K562 (cell line): Measurements from ENCODE around the gene KCNK7. TPM values are rescaled to one million over a fixed set of nuclear protein-coding genes. Genes with fewer than 3 reads are reported as not detected.

Experiments used
- ATAC-seq: fragments of 200-7000 bp; cut with Tn5 transposase; 3 replicates; pipeline ENCODE4 v1.9.1; 2020; ENCODE audit warnings: moderate library complexity
- BruUV-seq: library from RNA; stranded (reverse); fragments of 400-500 nt; replicated peaks from 2 replicates; lab custom pipeline; 2021; lab: Mats Ljungman, UMichigan
- CTCF ChIA-PET: fragments of 300-600 bp; formaldehyde crosslinking; extraction: SDS; loops from one replicate; lab custom pipeline; 2021; ENCODE audit warnings: low intra/inter-chr PET ratio; lab: Yijun Ruan, JAX
- POLR2A ChIA-PET: fragments of 300-600, 350-650 bp; sonication (Branson Sonifier 250); formaldehyde crosslinking; extraction: SDS; loops from one replicate; lab custom pipeline; 2021; ENCODE audit warnings: antibody characterized with exemption, inconsistent platforms; lab: Yijun Ruan, JAX
- DNase-seq, 4 experiments: peaks; one replicate each; pipeline versions ENCODE4 v3.0.0 to v3.0.0-alpha.2; 2011 to 2018; ENCODE audit warnings: low spot score in 3 of 4, mixed read lengths in 3 of 4; ENCODE audit errors: extremely low read depth in 1 of 4
- FAIRE-seq: peaks from 2 replicates; lab custom pipeline; 2011; peaks lifted over from hg19 to GRCh38; lab: Jason Lieb, UNC
- H2AFZ ChIP-seq: 2 replicates; pipeline ENCODE4 v1.6.0; 2011; ENCODE audit warnings: low read depth, low read length, control low read depth, inconsistent platforms
- H3K27ac ChIP-seq: fragments of 200-600 bp; 3 replicates; pipeline ENCODE4 v1.8.0; 2011; ENCODE audit warnings: low read depth, mild to moderate bottlenecking, control low read depth, inconsistent platforms, low read length, moderate library complexity, mixed read lengths; ENCODE audit errors: extremely low read depth
- H3K27me3 ChIP-seq, 2 experiments: fragments of 300-600 bp in 1 of 2; 2 replicates in 1 of 2; 3 replicates in 1 of 2; pipeline versions ENCODE4 v1.6.0 to v1.8.0; 2011; ENCODE audit warnings: inconsistent platforms in 2 of 2, low read length in 2 of 2, mild to moderate bottlenecking in 1 of 2, mixed read lengths in 1 of 2, moderate library complexity in 1 of 2; ENCODE audit not compliant: control insufficient read depth in 2 of 2, insufficient read depth in 2 of 2
- H3K36me3 ChIP-seq: fragments of 300-600 bp; 3 replicates; pipeline ENCODE4 v1.8.0; 2011; ENCODE audit warnings: mild to moderate bottlenecking, low read length, inconsistent platforms; ENCODE audit not compliant: control insufficient read depth, insufficient read depth
- H3K4me1 ChIP-seq, 2 experiments: fragments of 200-600 bp in 1 of 2; replicated peaks in 1 of 2; 2 replicates in 1 of 2; 3 replicates in 1 of 2; pipeline versions ENCODE4 v1.5.1 to v1.8.0; 2011; ENCODE audit warnings: inconsistent platforms in 2 of 2, low read length in 2 of 2, mild to moderate bottlenecking in 1 of 2, mixed read lengths in 1 of 2, moderate library complexity in 1 of 2; ENCODE audit not compliant: control insufficient read depth in 2 of 2, insufficient read depth in 2 of 2
- H3K4me2 ChIP-seq: 2 replicates; pipeline ENCODE4 v1.6.1; 2011; ENCODE audit warnings: low read length, control low read depth, inconsistent platforms, mixed read lengths; ENCODE audit not compliant: insufficient read depth
- H3K4me3 ChIP-seq: fragments of 200-600 bp; sonication (generic), shearing (Covaris generic); 2 replicates; pipeline ENCODE4 v1.5.1; 2016; ENCODE audit warnings: control low read depth, inconsistent platforms
- H3K79me2 ChIP-seq: fragments of 200-600 bp; 3 replicates; pipeline ENCODE4 v1.8.0; 2011; ENCODE audit warnings: low read length, inconsistent platforms; ENCODE audit not compliant: control insufficient read depth, insufficient read depth
- H3K9ac ChIP-seq, 2 experiments: 2 replicates each; pipeline versions ENCODE4 v1.6.0 to v1.6.1; 2011; ENCODE audit warnings: low read depth in 2 of 2, low read length in 2 of 2, control low read depth in 1 of 2, inconsistent platforms in 1 of 2, mild to moderate bottlenecking in 1 of 2, mixed read lengths in 1 of 2; ENCODE audit not compliant: insufficient read depth in 1 of 2
- H3K9me1 ChIP-seq: one replicate; pipeline ENCODE4 v1.6.0; 2011; ENCODE audit warnings: inconsistent platforms, mild to moderate bottlenecking, low read length, moderate library complexity; ENCODE audit not compliant: control insufficient read depth, insufficient read depth
- H3K9me3 ChIP-seq: replicated peaks from 2 replicates; pipeline ENCODE4 v1.5.1; 2011; ENCODE audit warnings: low read depth, low read length, inconsistent platforms; ENCODE audit not compliant: control insufficient read depth, insufficient read depth
- H4K20me1 ChIP-seq: replicated peaks from 2 replicates; pipeline ENCODE4 v1.6.1; 2011; ENCODE audit warnings: low read length, inconsistent platforms, mixed read lengths; ENCODE audit not compliant: control insufficient read depth, insufficient read depth
- HDGF ChIP-seq: fragments of 450-650 bp; IDR thresholded peaks from 2 replicates; pipeline ENCODE4 v1.6.1; 2016
- ILK ChIP-seq: fragments of 450-650 bp; IDR thresholded peaks from 2 replicates; pipeline ENCODE4 v1.6.1; 2016; ENCODE audit warnings: missing genetic modification characterization, low read depth, mild to moderate bottlenecking, missing compliant biosample characterization, moderate library complexity, borderline replicate concordance
- YY1 ChIP-seq, 3 experiments: IDR thresholded peaks; 2 replicates each; pipeline ENCODE4 v1.6.1; 2011; ENCODE audit warnings: low read length in 2 of 3, mild to moderate bottlenecking in 2 of 3, moderate library complexity in 2 of 3, borderline replicate concordance in 1 of 3, control low read depth in 1 of 3, low read depth in 1 of 3; ENCODE audit not compliant: insufficient read depth in 3 of 3, insufficient replicate concordance in 2 of 3, control insufficient read depth in 1 of 3, insufficient read length in 1 of 3; ENCODE audit errors: extremely low read depth in 1 of 3
- WGBS: fragments of 100-300 bp; shearing (Covaris generic); methylation state at CpG from one replicate; pipeline ENCODE4 v1.1.6; 2016; ENCODE audit warnings: low coverage, mixed read lengths; ENCODE audit not compliant: insufficient coverage; ENCODE audit errors: missing lambda C conversion rate; 5-methylcytosine and 5-hydroxymethylcytosine counted together
- in situ Hi-C: fragments of 300-500 bp; cut with MboI; formaldehyde crosslinking; loops from 4 replicates; pipeline ENCODE4 v1.15.0; 2018; ENCODE audit warnings: inconsistent platforms, mixed read lengths
- intact Hi-C: fragments of 100-400 bp; cut with micrococcal nuclease; formaldehyde crosslinking; loops from 2 replicates; pipeline ENCODE4 v1.14.2; 2022
- microRNA-seq: library from miRNA; unstranded; fragments of <30 nt; microRNA quantifications from one replicate; pipeline ENCODE4, GENCODE V29; 2018; ENCODE audit warnings: borderline microRNAs expressed
- polyA plus RNA-seq, 8 experiments: library from polyadenylated mRNA; depleted of rRNA in 4 of 8; stranded (reverse) in 5 of 8; unstranded in 3 of 8; fragments of >200 nt; fragmentation: Nextera tagmentation in 2 of 8; fragmentation: Illumina TruSeq in 1 of 8; extraction: Ambion mirVana in 2 of 8; extraction: Trizol in 1 of 8; gene quantifications; 2 replicates each; pipeline versions ENCODE4 v1.2.1 to v1.2.3, GENCODE V29; 2011 to 2014; ENCODE audit warnings: inconsistent platforms in 1 of 8, missing spikeins in 1 of 8
- small RNA-seq: library from RNA; depleted of rRNA; stranded (forward); fragments of <200 nt; gene quantifications from one replicate; pipeline ENCODE3, GENCODE V24; 2014
- total RNA-seq, 7 experiments: library from RNA; depleted of rRNA in 6 of 7; stranded (reverse); fragments of >200 nt in 6 of 7; fragmentation: Illumina TruSeq in 2 of 7; extraction: Trizol in 2 of 7; gene quantifications; 2 replicates each; pipeline versions ENCODE4 v1.2.1 to v1.2.3, GENCODE V29; 2011 to 2021; ENCODE audit warnings: low replicate concordance in 1 of 7

The KCNK7 gene
- total and polyA plus RNA-seq, 9 of the 15 experiments (the other 6 are each of a cell fraction or from before 2014, with no cell fraction given): 0.07 to 0.40 TPM; not detected in 7

DNA sequence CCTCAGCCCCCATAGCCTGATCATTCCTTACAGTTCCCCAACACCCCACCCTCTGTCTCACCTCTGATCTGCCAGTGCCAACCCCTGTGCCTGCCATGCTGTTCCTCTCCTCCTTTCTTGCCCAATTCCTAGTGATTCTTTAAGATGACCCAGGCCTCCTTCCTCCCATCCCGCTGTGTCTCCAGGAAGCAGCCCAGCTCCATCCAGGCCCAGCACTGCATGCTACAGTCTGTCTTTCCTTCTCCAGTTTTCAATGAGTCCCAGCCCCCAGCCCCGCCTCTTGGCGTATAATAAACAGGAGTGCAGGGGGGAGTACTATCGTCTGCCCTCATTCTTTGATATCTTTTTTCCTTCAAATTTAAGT lies 49.8 kb downstream of the KCNK7 start:
- Histone ChIP-seq H3K36me3 (no peaks in the 10 kb centered on the region), H3K4me3 (peak overlapping the region; percentile 67), H3K27ac (peak overlapping the region; percentile 62; the same call in 1 of the 3 replicates), H3K9me3 (no peaks in the 10 kb centered on the region), H3K79me2 (no peaks in the 10 kb centered on the region), H2AFZ (peak overlapping the region; percentile 97; the same call in 1 of the 2 replicates), H3K4me2 (peak overlapping the region; percentile 79), H3K9ac (peak overlapping the region; percentile 57 to 90; a peak in 3 of 4 replicates), H3K9me1 (no peaks in the 10 kb centered on the region), H3K4me1 (peaks cover 20 to 51% of the 10 kb centered on the region in 2 experiments), H4K20me1 (no peaks in the 10 kb centered on the region), H3K27me3 (no peaks in the 10 kb centered on the region)
- WGBS: 28% methylated on average over 4 of the region's 4 CpGs
- TF ChIP-seq YY1 (IDR thresholded peaks at IDR 0.05; ENCODE audit: borderline replicate concordance in 1 of 3, control insufficient read depth in 1 of 3, extremely low read depth in 1 of 3, insufficient read depth in 3 of 3, insufficient read length in 1 of 3, insufficient replicate concordance in 2 of 3, low read depth in 1 of 3, low read length in 2 of 3): no peak
- no peak for TF ChIP-seq ILK (tag)
- TF ChIP-seq HDGF: 0 out of 2 replicates have a peak, but pooled peaks have one; percentile 27
- intact Hi-C loops (loop anchor here (10.0 kb wide), 1 partner anchor 269 kb away; no protein-coding TSS in a partner anchor), in situ Hi-C loops (no loop called here)
- peak; percentile 9; the same call in 1 of the 3 replicates for ATAC-seq
- CTCF ChIA-PET: interaction anchor here (1.2 kb wide), 1 partner anchor 26 kb away, joined by 3 read pairs; no protein-coding TSS in a partner anchor
- POLR2A ChIA-PET: interaction anchor here (1.1 to 1.8 kb wide), 2 partner anchors 46 to 122 kb away, joined by 3 to 10 read pairs; partner anchors contain the start of gene MALAT1
- peak; percentile 19 for FAIRE-seq
- DNase-seq: no peak
- no TSS peak for BruUV-seq

Small RNAs within 50 kb of the gene (microRNA-seq; reads per million reads assigned to microRNA genes)
- gene MIR4690: 0.27 reads per million

Small RNAs within 50 kb of the gene (small RNA-seq; reads per million reads assigned to genes)
- gene AP001362.1 (not detected), gene MIR4690 (0.26 reads per million)

Other genes with a start within 250 kb of the KCNK7 start
Only the 7 nearest of the 19 such genes appear.
- 15.0 and 19.3 TPM in 2 replicates for gene LTBP3, start 37.4 kb downstream of the KCNK7 start, total RNA-seq (2014; rRNA removed)
- 1.3 and 1.7 TPM in 2 replicates for gene LTBP3, start 37.4 kb downstream of the KCNK7 start, total RNA-seq (2014; rRNA removed; fragmentation: Illumina TruSeq; extraction: Trizol)
- gene LTBP3, start 37.4 kb downstream of the KCNK7 start, total RNA-seq (2015; rRNA removed; fragmentation: Illumina TruSeq; extraction: Trizol): 3.8 and 4.4 TPM in 2 replicates
- gene LTBP3, start 37.4 kb downstream of the KCNK7 start, total RNA-seq (2021): 17.1 and 18.8 TPM in 2 replicates
- gene LTBP3, start 37.4 kb downstream of the KCNK7 start, polyA plus RNA-seq (2011; rRNA removed): 7.4 and 17.0 TPM in 2 replicates
- 4.8 and 6.9 TPM in 2 replicates for gene LTBP3, start 37.4 kb downstream of the KCNK7 start, polyA plus RNA-seq (2014; fragmentation: Illumina TruSeq; extraction: Trizol)
- under 1 TPM; 0.06 to 0.14 TPM for gene LTBP3, start 37.4 kb downstream of the KCNK7 start, polyA plus RNA-seq (2014; fragmentation: Nextera tagmentation; extraction: Ambion mirVana)
- 14.6 and 20.5 TPM in 2 replicates for gene LTBP3, start 37.4 kb downstream of the KCNK7 start, polyA plus RNA-seq (2014; rRNA removed)
- gene ZNRD2, start 25.3 kb downstream of the KCNK7 start, total RNA-seq (2014; rRNA removed): 129 and 153 TPM in 2 replicates
- gene ZNRD2, start 25.3 kb downstream of the KCNK7 start, total RNA-seq (2014; rRNA removed; fragmentation: Illumina TruSeq; extraction: Trizol): 8.5 and 13.4 TPM in 2 replicates
- gene ZNRD2, start 25.3 kb downstream of the KCNK7 start, total RNA-seq (2015; rRNA removed; fragmentation: Illumina TruSeq; extraction: Trizol): 60.4 and 61.8 TPM in 2 replicates
- gene ZNRD2, start 25.3 kb downstream of the KCNK7 start, total RNA-seq (2021): 106 and 114 TPM in 2 replicates
- gene ZNRD2, start 25.3 kb downstream of the KCNK7 start, polyA plus RNA-seq (2011; rRNA removed): 40.4 and 51.9 TPM in 2 replicates
- 16.6 and 77.3 TPM in 2 replicates for gene ZNRD2, start 25.3 kb downstream of the KCNK7 start, polyA plus RNA-seq (2014; fragmentation: Illumina TruSeq; extraction: Trizol)
- gene ZNRD2, start 25.3 kb downstream of the KCNK7 start, polyA plus RNA-seq (2014; fragmentation: Nextera tagmentation; extraction: Ambion mirVana): 10 to 100 TPM; 35.6 to 66.3 TPM
- gene ZNRD2, start 25.3 kb downstream of the KCNK7 start, polyA plus RNA-seq (2014; rRNA removed): 123 and 130 TPM in 2 replicates
- 26.1 and 36.0 TPM in 2 replicates for gene FAM89B, start 23.3 kb downstream of the KCNK7 start, total RNA-seq (2014; rRNA removed)
- 3.2 and 4.2 TPM in 2 replicates for gene FAM89B, start 23.3 kb downstream of the KCNK7 start, total RNA-seq (2014; rRNA removed; fragmentation: Illumina TruSeq; extraction: Trizol)
- 12.3 and 12.6 TPM in 2 replicates for gene FAM89B, start 23.3 kb downstream of the KCNK7 start, total RNA-seq (2015; rRNA removed; fragmentation: Illumina TruSeq; extraction: Trizol)
- 24.2 and 26.9 TPM in 2 replicates for gene FAM89B, start 23.3 kb downstream of the KCNK7 start, total RNA-seq (2021)
- gene FAM89B, start 23.3 kb downstream of the KCNK7 start, polyA plus RNA-seq (2011; rRNA removed): 9.7 and 12.3 TPM in 2 replicates
- gene FAM89B, start 23.3 kb downstream of the KCNK7 start, polyA plus RNA-seq (2014; fragmentation: Illumina TruSeq; extraction: Trizol): 11.9 and 21.9 TPM in 2 replicates
- under 1 TPM; 0.32 to 0.83 TPM for gene FAM89B, start 23.3 kb downstream of the KCNK7 start, polyA plus RNA-seq (2014; fragmentation: Nextera tagmentation; extraction: Ambion mirVana)
- 27.6 and 33.4 TPM in 2 replicates for gene FAM89B, start 23.3 kb downstream of the KCNK7 start, polyA plus RNA-seq (2014; rRNA removed)
- gene EHBP1L1, start 19.7 kb downstream of the KCNK7 start, total RNA-seq (2014; rRNA removed): 80.6 and 98.7 TPM in 2 replicates
- 24.2 and 28.8 TPM in 2 replicates for gene EHBP1L1, start 19.7 kb downstream of the KCNK7 start, total RNA-seq (2014; rRNA removed; fragmentation: Illumina TruSeq; extraction: Trizol)
- gene EHBP1L1, start 19.7 kb downstream of the KCNK7 start, total RNA-seq (2015; rRNA removed; fragmentation: Illumina TruSeq; extraction: Trizol): 26.3 and 29.2 TPM in 2 replicates
- 60.9 and 87.1 TPM in 2 replicates for gene EHBP1L1, start 19.7 kb downstream of the KCNK7 start, total RNA-seq (2021)
- gene EHBP1L1, start 19.7 kb downstream of the KCNK7 start, polyA plus RNA-seq (2011; rRNA removed): 19.2 and 29.8 TPM in 2 replicates
- 36.9 and 50.9 TPM in 2 replicates for gene EHBP1L1, start 19.7 kb downstream of the KCNK7 start, polyA plus RNA-seq (2014; fragmentation: Illumina TruSeq; extraction: Trizol)
- under 1 TPM; 0.03 to 0.38 TPM for gene EHBP1L1, start 19.7 kb downstream of the KCNK7 start, polyA plus RNA-seq (2014; fragmentation: Nextera tagmentation; extraction: Ambion mirVana)
- 56.4 and 61.3 TPM in 2 replicates for gene EHBP1L1, start 19.7 kb downstream of the KCNK7 start, polyA plus RNA-seq (2014; rRNA removed)
- gene MAP3K11, start 18.4 kb upstream of the KCNK7 start, total RNA-seq (2014; rRNA removed): 28.7 and 39.9 TPM in 2 replicates
- 5.4 and 9.0 TPM in 2 replicates for gene MAP3K11, start 18.4 kb upstream of the KCNK7 start, total RNA-seq (2014; rRNA removed; fragmentation: Illumina TruSeq; extraction: Trizol)
- 18.2 and 20.5 TPM in 2 replicates for gene MAP3K11, start 18.4 kb upstream of the KCNK7 start, total RNA-seq (2015; rRNA removed; fragmentation: Illumina TruSeq; extraction: Trizol)
- gene MAP3K11, start 18.4 kb upstream of the KCNK7 start, total RNA-seq (2021): 42.7 and 47.7 TPM in 2 replicates
- 13.1 and 18.0 TPM in 2 replicates for gene MAP3K11, start 18.4 kb upstream of the KCNK7 start, polyA plus RNA-seq (2011; rRNA removed)
- 12.2 and 23.0 TPM in 2 replicates for gene MAP3K11, start 18.4 kb upstream of the KCNK7 start, polyA plus RNA-seq (2014; fragmentation: Illumina TruSeq; extraction: Trizol)
- gene MAP3K11, start 18.4 kb upstream of the KCNK7 start, polyA plus RNA-seq (2014; fragmentation: Nextera tagmentation; extraction: Ambion mirVana): 1 to 10 TPM in 1 of 2 experiments, under 1 TPM in 1; 0.77 to 1.6 TPM
- 25.0 and 31.6 TPM in 2 replicates for gene MAP3K11, start 18.4 kb upstream of the KCNK7 start, polyA plus RNA-seq (2014; rRNA removed)
- 21.3 and 24.3 TPM in 2 replicates for gene PCNX3, start 20.0 kb upstream of the KCNK7 start, total RNA-seq (2014; rRNA removed)
- gene PCNX3, start 20.0 kb upstream of the KCNK7 start, total RNA-seq (2014; rRNA removed; fragmentation: Illumina TruSeq; extraction: Trizol): 2.5 and 4.3 TPM in 2 replicates
- gene PCNX3, start 20.0 kb upstream of the KCNK7 start, total RNA-seq (2015; rRNA removed; fragmentation: Illumina TruSeq; extraction: Trizol): 13.9 and 14.1 TPM in 2 replicates
- gene PCNX3, start 20.0 kb upstream of the KCNK7 start, total RNA-seq (2021): 40.0 and 47.8 TPM in 2 replicates
- 9.2 and 19.0 TPM in 2 replicates for gene PCNX3, start 20.0 kb upstream of the KCNK7 start, polyA plus RNA-seq (2011; rRNA removed)
- 12.8 and 28.6 TPM in 2 replicates for gene PCNX3, start 20.0 kb upstream of the KCNK7 start, polyA plus RNA-seq (2014; fragmentation: Illumina TruSeq; extraction: Trizol)
- under 1 TPM; 0.11 to 0.29 TPM for gene PCNX3, start 20.0 kb upstream of the KCNK7 start, polyA plus RNA-seq (2014; fragmentation: Nextera tagmentation; extraction: Ambion mirVana)
- gene PCNX3, start 20.0 kb upstream of the KCNK7 start, polyA plus RNA-seq (2014; rRNA removed): 30.1 and 32.8 TPM in 2 replicates
- gene SIPA1, start 42.3 kb upstream of the KCNK7 start, total RNA-seq (2014; rRNA removed): 45.7 and 56.0 TPM in 2 replicates
- 12.4 and 14.2 TPM in 2 replicates for gene SIPA1, start 42.3 kb upstream of the KCNK7 start, total RNA-seq (2014; rRNA removed; fragmentation: Illumina TruSeq; extraction: Trizol)
- gene SIPA1, start 42.3 kb upstream of the KCNK7 start, total RNA-seq (2015; rRNA removed; fragmentation: Illumina TruSeq; extraction: Trizol): 28.3 and 29.2 TPM in 2 replicates
- 83.1 and 85.8 TPM in 2 replicates for gene SIPA1, start 42.3 kb upstream of the KCNK7 start, total RNA-seq (2021)
- 16.8 and 31.3 TPM in 2 replicates for gene SIPA1, start 42.3 kb upstream of the KCNK7 start, polyA plus RNA-seq (2011; rRNA removed)
- 15.5 and 30.0 TPM in 2 replicates for gene SIPA1, start 42.3 kb upstream of the KCNK7 start, polyA plus RNA-seq (2014; fragmentation: Illumina TruSeq; extraction: Trizol)
- gene SIPA1, start 42.3 kb upstream of the KCNK7 start, polyA plus RNA-seq (2014; fragmentation: Nextera tagmentation; extraction: Ambion mirVana): 1 to 10 TPM in 1 of 2 experiments, under 1 TPM in 1; 0.25 to 1.4 TPM
- gene SIPA1, start 42.3 kb upstream of the KCNK7 start, polyA plus RNA-seq (2014; rRNA removed): 34.7 and 37.2 TPM in 2 replicates